K562 (cell line): ENCODE results near the gene CERS6. TPM values are rescaled to one million over a fixed set of nuclear protein-coding genes. Genes with fewer than 3 reads are reported as not detected.
A peak's percentile ranks its signal among the peaks of the same experiment; 100 is the strongest.

Experiments
- ATAC-seq: fragments of 200-7000 bp; cut with Tn5 transposase; 3 replicates; pipeline ENCODE4 v1.9.1; 2020; ENCODE audit warnings: moderate library complexity
- BruUV-seq: library from RNA; stranded (reverse); fragments of 400-500 nt; replicated peaks from 2 replicates; lab custom pipeline; 2021; lab: Mats Ljungman, UMichigan
- CTCF ChIA-PET: fragments of 300-600 bp; formaldehyde crosslinking; extraction: SDS; loops from one replicate; lab custom pipeline; 2021; ENCODE audit warnings: low intra/inter-chr PET ratio; lab: Yijun Ruan, JAX
- POLR2A ChIA-PET: fragments of 300-600, 350-650 bp; sonication (Branson Sonifier 250); formaldehyde crosslinking; extraction: SDS; loops from one replicate; lab custom pipeline; 2021; ENCODE audit warnings: antibody characterized with exemption, inconsistent platforms; lab: Yijun Ruan, JAX
- DNase-seq, 4 experiments: peaks; one replicate each; pipeline versions ENCODE4 v3.0.0 to v3.0.0-alpha.2; 2011 to 2018; ENCODE audit warnings: low spot score in 3 of 4, mixed read lengths in 3 of 4; ENCODE audit errors: extremely low read depth in 1 of 4
- FAIRE-seq: peaks from 2 replicates; lab custom pipeline; 2011; peaks lifted over from hg19 to GRCh38; lab: Jason Lieb, UNC
- H2AFZ ChIP-seq: 2 replicates; pipeline ENCODE4 v1.6.0; 2011; ENCODE audit warnings: low read depth, low read length, control low read depth, inconsistent platforms
- H3K27ac ChIP-seq: fragments of 200-600 bp; 3 replicates; pipeline ENCODE4 v1.8.0; 2011; ENCODE audit warnings: low read depth, mild to moderate bottlenecking, control low read depth, inconsistent platforms, low read length, moderate library complexity, mixed read lengths; ENCODE audit errors: extremely low read depth
- H3K27me3 ChIP-seq, 2 experiments: fragments of 300-600 bp in 1 of 2; 2 replicates in 1 of 2; 3 replicates in 1 of 2; pipeline versions ENCODE4 v1.6.0 to v1.8.0; 2011; ENCODE audit warnings: inconsistent platforms in 2 of 2, low read length in 2 of 2, mild to moderate bottlenecking in 1 of 2, mixed read lengths in 1 of 2, moderate library complexity in 1 of 2; ENCODE audit not compliant: control insufficient read depth in 2 of 2, insufficient read depth in 2 of 2
- H3K36me3 ChIP-seq: fragments of 300-600 bp; 3 replicates; pipeline ENCODE4 v1.8.0; 2011; ENCODE audit warnings: mild to moderate bottlenecking, low read length, inconsistent platforms; ENCODE audit not compliant: control insufficient read depth, insufficient read depth
- H3K4me1 ChIP-seq, 2 experiments: fragments of 200-600 bp in 1 of 2; replicated peaks in 1 of 2; 2 replicates in 1 of 2; 3 replicates in 1 of 2; pipeline versions ENCODE4 v1.5.1 to v1.8.0; 2011; ENCODE audit warnings: inconsistent platforms in 2 of 2, low read length in 2 of 2, mild to moderate bottlenecking in 1 of 2, mixed read lengths in 1 of 2, moderate library complexity in 1 of 2; ENCODE audit not compliant: control insufficient read depth in 2 of 2, insufficient read depth in 2 of 2
- H3K4me2 ChIP-seq: 2 replicates; pipeline ENCODE4 v1.6.1; 2011; ENCODE audit warnings: low read length, control low read depth, inconsistent platforms, mixed read lengths; ENCODE audit not compliant: insufficient read depth
- H3K4me3 ChIP-seq: fragments of 200-600 bp; sonication (generic), shearing (Covaris generic); 2 replicates; pipeline ENCODE4 v1.5.1; 2016; ENCODE audit warnings: control low read depth, inconsistent platforms
- H3K79me2 ChIP-seq: fragments of 200-600 bp; 3 replicates; pipeline ENCODE4 v1.8.0; 2011; ENCODE audit warnings: low read length, inconsistent platforms; ENCODE audit not compliant: control insufficient read depth, insufficient read depth
- H3K9ac ChIP-seq, 2 experiments: 2 replicates each; pipeline versions ENCODE4 v1.6.0 to v1.6.1; 2011; ENCODE audit warnings: low read depth in 2 of 2, low read length in 2 of 2, control low read depth in 1 of 2, inconsistent platforms in 1 of 2, mild to moderate bottlenecking in 1 of 2, mixed read lengths in 1 of 2; ENCODE audit not compliant: insufficient read depth in 1 of 2
- H3K9me1 ChIP-seq: one replicate; pipeline ENCODE4 v1.6.0; 2011; ENCODE audit warnings: inconsistent platforms, mild to moderate bottlenecking, low read length, moderate library complexity; ENCODE audit not compliant: control insufficient read depth, insufficient read depth
- H3K9me3 ChIP-seq: replicated peaks from 2 replicates; pipeline ENCODE4 v1.5.1; 2011; ENCODE audit warnings: low read depth, low read length, inconsistent platforms; ENCODE audit not compliant: control insufficient read depth, insufficient read depth
- H4K20me1 ChIP-seq: replicated peaks from 2 replicates; pipeline ENCODE4 v1.6.1; 2011; ENCODE audit warnings: low read length, inconsistent platforms, mixed read lengths; ENCODE audit not compliant: control insufficient read depth, insufficient read depth
- CHAMP1 ChIP-seq: fragments of 450-650 bp; IDR thresholded peaks from 2 replicates; pipeline ENCODE4 v1.6.1; 2016; ENCODE audit warnings: mild to moderate bottlenecking
- EGR1 ChIP-seq: fragments of 450-650 bp; conservative IDR thresholded peaks from 2 replicates; pipeline ENCODE4 v1.6.1; 2017; ENCODE audit warnings: mild to moderate bottlenecking
- EP300 ChIP-seq: IDR thresholded peaks from 2 replicates; pipeline ENCODE4 v1.6.1; 2012; ENCODE audit warnings: low read length, improper control_type of control experiment
- ETV1 ChIP-seq: fragments of 450-650 bp; conservative IDR thresholded peaks from 2 replicates; pipeline ENCODE4 v1.6.1; 2016; ENCODE audit warnings: missing genetic modification characterization, control low read depth, low read depth, missing compliant biosample characterization
- FOXJ3 ChIP-seq: sonication (generic); formaldehyde crosslinking; IDR thresholded peaks from 2 replicates; pipeline ENCODE4 v1.4.0; 2020; ENCODE audit warnings: mild to moderate bottlenecking, missing genetic modification reagents
- NFIX ChIP-seq: fragments of 250-450 bp; sonication (Bioruptor Pico); IDR thresholded peaks from 2 replicates; pipeline ENCODE4 v1.4.0; 2020; ENCODE audit warnings: low read depth, mild to moderate bottlenecking, moderate library complexity
- NR2F6 ChIP-seq: fragments of 450-650 bp; formaldehyde crosslinking; IDR thresholded peaks from 2 replicates; pipeline ENCODE4 v1.4.0; 2020; ENCODE audit warnings: mild to moderate bottlenecking
- PML ChIP-seq: IDR thresholded peaks from 2 replicates; pipeline ENCODE4 v1.6.1; 2012; ENCODE audit warnings: low read length, inconsistent platforms
- SMAD1 ChIP-seq: fragments of 150-350 bp; IDR thresholded peaks from 2 replicates; pipeline ENCODE4 v1.6.1; 2014; ENCODE audit warnings: low read length, low read depth; ENCODE audit not compliant: partially characterized antibody
- ZNF134 ChIP-seq: fragments of 250-450 bp; sonication (Bioruptor Pico); conservative IDR thresholded peaks from 2 replicates; pipeline ENCODE4 v1.4.0; 2020
- ZNF3 ChIP-seq: fragments of 250-450 bp; sonication (Bioruptor Pico); IDR thresholded peaks from 2 replicates; pipeline ENCODE4 v1.5.0; 2021; ENCODE audit warnings: mild to moderate bottlenecking, moderate library complexity
- ZNF316 ChIP-seq: fragments of 450-650 bp; IDR thresholded peaks from 2 replicates; pipeline ENCODE4 v1.6.1; 2016
- WGBS: fragments of 100-300 bp; shearing (Covaris generic); methylation state at CpG from one replicate; pipeline ENCODE4 v1.1.6; 2016; ENCODE audit warnings: low coverage, mixed read lengths; ENCODE audit not compliant: insufficient coverage; ENCODE audit errors: missing lambda C conversion rate; 5-methylcytosine and 5-hydroxymethylcytosine counted together
- in situ Hi-C: fragments of 300-500 bp; cut with MboI; formaldehyde crosslinking; loops from 4 replicates; pipeline ENCODE4 v1.15.0; 2018; ENCODE audit warnings: inconsistent platforms, mixed read lengths
- intact Hi-C: fragments of 100-400 bp; cut with micrococcal nuclease; formaldehyde crosslinking; loops from 2 replicates; pipeline ENCODE4 v1.14.2; 2022
- polyA plus RNA-seq, 8 experiments: library from polyadenylated mRNA; depleted of rRNA in 4 of 8; stranded (reverse) in 5 of 8; unstranded in 3 of 8; fragments of >200 nt; fragmentation: Nextera tagmentation in 2 of 8; fragmentation: Illumina TruSeq in 1 of 8; extraction: Ambion mirVana in 2 of 8; extraction: Trizol in 1 of 8; gene quantifications; 2 replicates each; pipeline versions ENCODE4 v1.2.1 to v1.2.3, GENCODE V29; 2011 to 2014; ENCODE audit warnings: inconsistent platforms in 1 of 8, missing spikeins in 1 of 8
- total RNA-seq, 7 experiments: library from RNA; depleted of rRNA in 6 of 7; stranded (reverse); fragments of >200 nt in 6 of 7; fragmentation: Illumina TruSeq in 2 of 7; extraction: Trizol in 2 of 7; gene quantifications; 2 replicates each; pipeline versions ENCODE4 v1.2.1 to v1.2.3, GENCODE V29; 2011 to 2021; ENCODE audit warnings: low replicate concordance in 1 of 7
- TF ChIP-seq, protein P1 (sequence below): fragments of 450-650 bp; IDR thresholded peaks from 2 replicates; pipeline ENCODE4 v1.6.1; 2016

Gene CERS6
- total and polyA plus RNA-seq, 9 of the 15 experiments (the other 6 are each of a cell fraction or from before 2014, with no cell fraction given) = 1.6 to 13.6 (median 11.4) TPM

DNA sequence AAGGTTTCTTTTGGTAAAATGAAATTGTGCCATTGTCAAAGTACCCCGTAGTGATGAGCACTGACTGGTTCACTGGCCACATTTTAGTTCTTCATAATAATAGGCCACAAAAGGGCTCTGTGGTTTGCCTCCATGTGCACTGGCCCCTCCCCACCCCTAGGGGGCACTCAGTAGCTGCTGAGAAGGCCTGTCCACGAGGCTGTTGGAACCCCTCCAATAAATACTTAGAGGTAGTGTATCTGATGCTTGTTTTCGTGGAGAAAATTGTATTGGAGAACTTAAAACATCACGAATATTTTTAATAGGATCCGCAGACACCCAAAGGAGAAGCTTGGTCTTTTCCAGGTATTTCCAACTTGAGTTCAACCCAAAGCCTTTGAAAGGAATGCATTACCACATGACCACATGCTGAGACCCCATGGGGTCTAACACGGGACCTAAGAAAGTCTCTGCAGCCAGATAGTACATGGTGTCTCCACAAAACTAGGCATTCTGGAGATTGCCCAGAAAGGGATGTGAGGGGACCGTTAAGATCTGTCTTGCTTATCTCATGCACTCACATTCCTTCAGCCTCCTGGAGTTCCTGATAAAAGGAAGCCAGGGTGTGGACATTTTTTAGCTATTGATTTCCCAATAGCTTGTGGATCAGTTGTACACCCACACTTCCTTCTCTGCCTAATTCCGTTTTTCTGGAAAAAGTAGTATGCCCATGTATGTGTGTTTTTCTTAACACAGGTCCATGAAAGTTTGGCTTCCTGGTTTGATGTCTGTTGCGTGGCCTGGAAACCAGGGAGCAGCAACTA is 317.8 kb downstream of the CERS6 start:
- WGBS = 2% methylated on average over 9 of the region's 9 CpGs
- Histone ChIP-seq H3K36me3 (peaks cover 17% of the 10 kb centered on the region; the same call in 2 of the 3 replicates), H2AFZ (peak overlapping the region; percentile 80), H3K27me3 (no peaks in the 10 kb centered on the region), H3K4me1 (peaks cover 2 to 48% of the 10 kb centered on the region in 2 experiments; a peak in 4 of 5 replicates), H3K27ac (peak overlapping the region; percentile 89), H3K9me1 (no peaks in the 10 kb centered on the region), H3K79me2 (no peaks in the 10 kb centered on the region), H3K9ac (peak overlapping the region in 1 of 2 experiments; percentile 53; a peak in 2 of 4 replicates), H3K9me3 (peaks cover 25% of the 10 kb centered on the region), H3K4me3 (peak overlapping the region; percentile 10; the same call in 1 of the 2 replicates), H4K20me1 (no peaks in the 10 kb centered on the region), H3K4me2 (peak overlapping the region; percentile 59)
- in situ Hi-C loops = loop anchor here (5.0 kb wide), 1 partner anchor 143 kb away; no protein-coding TSS in a partner anchor
- DNase-seq (peak; percentile 84 to 97 (median 90)), FAIRE-seq (peak; percentile 98), ATAC-seq (peak; percentile 95)
- ChIA-PET CTCF (interaction anchor here (0.7 to 3.0 kb wide), 4 partner anchors 146 to 574 kb away, joined by 3 to 32 read pairs (median 4); no protein-coding TSS in a partner anchor), POLR2A (interaction anchor here (0.6 to 1.4 kb wide), 10 partner anchors 9 to 381 kb away, joined by 3 to 5 read pairs (median 4); partner anchors contain the start of gene NOSTRIN)
- no TSS peak for BruUV-seq
- intact Hi-C loops = loop anchor here (1.0 to 10.0 kb wide), 9 partner anchors 24 to 448 kb away; partner anchors contain the start of genes NOSTRIN and SPC25
- TF ChIP-seq, protein P1, sequence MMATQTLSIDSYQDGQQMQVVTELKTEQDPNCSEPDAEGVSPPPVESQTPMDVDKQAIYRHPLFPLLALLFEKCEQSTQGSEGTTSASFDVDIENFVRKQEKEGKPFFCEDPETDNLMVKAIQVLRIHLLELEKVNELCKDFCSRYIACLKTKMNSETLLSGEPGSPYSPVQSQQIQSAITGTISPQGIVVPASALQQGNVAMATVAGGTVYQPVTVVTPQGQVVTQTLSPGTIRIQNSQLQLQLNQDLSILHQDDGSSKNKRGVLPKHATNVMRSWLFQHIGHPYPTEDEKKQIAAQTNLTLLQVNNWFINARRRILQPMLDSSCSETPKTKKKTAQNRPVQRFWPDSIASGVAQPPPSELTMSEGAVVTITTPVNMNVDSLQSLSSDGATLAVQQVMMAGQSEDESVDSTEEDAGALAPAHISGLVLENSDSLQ = peak; percentile 34; the same call in 1 of the 2 replicates
- TF ChIP-seq ZNF3 (CRISPR knock-in tag) (no peak), EP300 (peak; percentile 100), NFIX (CRISPR knock-in tag) (peak; percentile 70), EGR1 (peak; percentile 88), PML (peak; percentile 99), FOXJ3 (CRISPR knock-in tag) (no peak), ETV1 (peak; percentile 71), ZNF316 (no peak), SMAD1 (peak; percentile 72), NR2F6 (CRISPR knock-in tag) (no peak), CHAMP1 (peak; percentile 99), ZNF134 (CRISPR knock-in tag) (no peak)
